WTC11 (cell line): Measurements from ENCODE around the gene OPTN. TPM values are rescaled to one million over a fixed set of nuclear protein-coding genes. Genes with fewer than 3 reads are reported as not detected.

ENCODE experiments used
- ATAC-seq: fragments of 200-7000 bp; cut with Tn5 transposase; 2 replicates; pipeline ENCODE4 v1.10.0; 2021; ENCODE audit warnings: mild to moderate bottlenecking, moderate library complexity
- CTCF ChIA-PET: fragments of 300-600 bp; sonication (Branson Sonifier 250); formaldehyde crosslinking; loops from one replicate; lab custom pipeline; 2021; ENCODE audit warnings: antibody characterized with exemption; lab: Charles Lee
- POLR2A ChIA-PET: fragments of 350-600 bp; sonication (Branson Sonifier 250); formaldehyde crosslinking; loops from one replicate; lab custom pipeline; 2021; ENCODE audit warnings: antibody characterized with exemption; lab: Charles Lee
- DNase-seq: peaks from one replicate; pipeline ENCODE4 v3.0.0; 2021; ENCODE audit warnings: low spot score
- H3K27ac Mint-ChIP-seq: 2 replicates; pipeline ENCODE4 v1.8.0; 2021; ENCODE audit warnings: mixed read lengths
- H3K27me3 Mint-ChIP-seq: 2 replicates; pipeline ENCODE4 v1.8.0; 2021; ENCODE audit warnings: low read depth, mild to moderate bottlenecking, moderate library complexity, mixed read lengths
- H3K36me3 Mint-ChIP-seq: 2 replicates; pipeline ENCODE4 v1.8.0; 2021; ENCODE audit warnings: mixed read lengths
- H3K4me1 Mint-ChIP-seq: 2 replicates; pipeline ENCODE4 v1.8.0; 2022; ENCODE audit warnings: mixed read lengths
- H3K4me3 Mint-ChIP-seq: 2 replicates; pipeline ENCODE4 v1.8.0; 2021; ENCODE audit warnings: mild to moderate bottlenecking, moderate library complexity, mixed read lengths
- H3K9me3 Mint-ChIP-seq: 2 replicates; pipeline ENCODE4 v1.8.0; 2021; ENCODE audit warnings: mixed read lengths
- CREM ChIP-seq: sonication (generic); formaldehyde crosslinking; IDR thresholded peaks from 2 replicates; pipeline ENCODE4 v1.8.1; 2022; ENCODE audit warnings: mild to moderate bottlenecking, missing genetic modification reagents, moderate library complexity
- E2F5 ChIP-seq: sonication (generic); formaldehyde crosslinking; IDR thresholded peaks from 2 replicates; pipeline ENCODE4 v1.8.1; 2022; ENCODE audit warnings: mild to moderate bottlenecking, moderate library complexity, missing genetic modification reagents
- ETV6 ChIP-seq: sonication (generic); formaldehyde crosslinking; IDR thresholded peaks from 2 replicates; pipeline ENCODE4 v1.8.1; 2022; ENCODE audit warnings: mild to moderate bottlenecking, missing genetic modification reagents
- FOXJ3 ChIP-seq: sonication (generic); formaldehyde crosslinking; IDR thresholded peaks from 2 replicates; pipeline ENCODE4 v1.9.0; 2021; ENCODE audit warnings: missing genetic modification reagents, mild to moderate bottlenecking, borderline replicate concordance
- NFYB ChIP-seq: sonication (generic); formaldehyde crosslinking; conservative IDR thresholded peaks from 2 replicates; pipeline ENCODE4 v1.8.0; 2022; ENCODE audit warnings: low read depth, missing genetic modification reagents
- NR1H2 ChIP-seq: sonication (generic); formaldehyde crosslinking; IDR thresholded peaks from 2 replicates; pipeline ENCODE4 v1.9.0; 2021; ENCODE audit warnings: mild to moderate bottlenecking, moderate library complexity, missing genetic modification reagents
- NR3C1 ChIP-seq: sonication (generic); formaldehyde crosslinking; conservative IDR thresholded peaks from 2 replicates; pipeline ENCODE4 v1.8.1; 2023; ENCODE audit warnings: low read depth, mild to moderate bottlenecking, missing genetic modification reagents
- PREB ChIP-seq: sonication (generic); formaldehyde crosslinking; IDR thresholded peaks from 2 replicates; pipeline ENCODE4 v1.8.1; 2022; ENCODE audit warnings: mild to moderate bottlenecking, missing genetic modification reagents, moderate library complexity, borderline replicate concordance
- SMAD3 ChIP-seq: sonication (generic); formaldehyde crosslinking; IDR thresholded peaks from 2 replicates; pipeline ENCODE4 v1.8.0; 2022; ENCODE audit warnings: missing genetic modification reagents, mild to moderate bottlenecking, borderline replicate concordance
- TP53 ChIP-seq: sonication (generic); formaldehyde crosslinking; IDR thresholded peaks from 2 replicates; pipeline ENCODE4 v1.8.1; 2023; ENCODE audit warnings: mild to moderate bottlenecking, missing genetic modification reagents
- ZBTB43 ChIP-seq: sonication (generic); formaldehyde crosslinking; IDR thresholded peaks from 2 replicates; pipeline ENCODE4 v1.8.1; 2023; ENCODE audit warnings: mild to moderate bottlenecking, missing genetic modification reagents
- ZMAT4 ChIP-seq: fragments of 250-450 bp; sonication (Bioruptor Pico); IDR thresholded peaks from 2 replicates; pipeline ENCODE4 v1.9.0; 2021; ENCODE audit warnings: mild to moderate bottlenecking
- ZNF121 ChIP-seq: sonication (generic); formaldehyde crosslinking; IDR thresholded peaks from 2 replicates; pipeline ENCODE4 v1.8.0; 2023; ENCODE audit warnings: missing genetic modification reagents
- ZNF138 ChIP-seq: sonication (generic); formaldehyde crosslinking; conservative IDR thresholded peaks from 2 replicates; pipeline ENCODE4 v1.8.1; 2022; ENCODE audit warnings: mild to moderate bottlenecking, moderate library complexity, missing genetic modification reagents
- ZNF232 ChIP-seq: sonication (generic); formaldehyde crosslinking; IDR thresholded peaks from 2 replicates; pipeline ENCODE4 v1.8.0; 2022; ENCODE audit warnings: mild to moderate bottlenecking, missing genetic modification reagents
- ZNF281 ChIP-seq: sonication (generic); formaldehyde crosslinking; IDR thresholded peaks from 2 replicates; pipeline ENCODE4 v1.8.0; 2023; ENCODE audit warnings: mild to moderate bottlenecking, missing genetic modification reagents
- ZNF425 ChIP-seq: fragments of 250-450 bp; sonication (Bioruptor Pico); conservative IDR thresholded peaks from 2 replicates; pipeline ENCODE4 v1.9.0; 2021; ENCODE audit warnings: mild to moderate bottlenecking
- ZNF671 ChIP-seq: fragments of 250-450 bp; sonication (Bioruptor Pico); IDR thresholded peaks from 2 replicates; pipeline ENCODE4 v1.8.0; 2021; ENCODE audit warnings: mild to moderate bottlenecking
- total RNA-seq: library from RNA; stranded (reverse); gene quantifications from 3 replicates; pipeline ENCODE4 v1.2.3, GENCODE V29; 2021

OPTN gene
- total RNA-seq, 1 experiment from 2014 or later: 44.3 TPM

- no peak for TF ChIP-seq ZNF425 (CRISPR knock-in tag)
- TF ChIP-seq TP53: no peak
- TF ChIP-seq, all 79 proteins: peak for 0
Observed at GRCh38 chr10:13105184-13105583, 5.2 kb downstream of the OPTN start (continued).

GRCh38 chr10:13106387-13107045, 6.6 kb downstream of the OPTN start:
- CTCF ChIA-PET: no interaction called here
- no peaks in the 10 kb centered on the region for H3K9me3 Mint-ChIP-seq
- POLR2A ChIA-PET: no interaction called here
- ATAC-seq (no peak), DNase-seq (no peak)
- H3K4me3 Mint-ChIP-seq: no peak overlapping the region
- H3K27ac Mint-ChIP-seq: no peak overlapping the region
- H3K36me3 Mint-ChIP-seq: peaks cover 11% of the 10 kb centered on the region
- no peaks in the 10 kb centered on the region for H3K4me1 Mint-ChIP-seq
- H3K27me3 Mint-ChIP-seq: no peaks in the 10 kb centered on the region
- no peak for TF ChIP-seq PREB
- no peak for TF ChIP-seq ZMAT4 (CRISPR knock-in tag)
- no peak for TF ChIP-seq ZBTB43 (CRISPR knock-in tag)

- Mint-ChIP-seq H3K9me3 (no peaks in the 10 kb centered on the region), H3K4me3 (no peak overlapping the region), H3K27me3 (no peaks in the 10 kb centered on the region), H3K27ac (no peak overlapping the region), H3K36me3 (peaks cover 32% of the 10 kb centered on the region), H3K4me1 (peaks cover 3% of the 10 kb centered on the region; the same call in 1 of the 2 replicates)
- TF ChIP-seq ETV6 (CRISPR knock-in tag) (no peak), FOXJ3 (CRISPR knock-in tag) (no peak), NFYB (CRISPR knock-in tag) (no peak), ZNF671 (no peak), ZNF281 (CRISPR knock-in tag) (no peak), ZNF138 (CRISPR knock-in tag) (no peak), ZNF232 (no peak), CREM (CRISPR knock-in tag) (no peak), ZNF121 (no peak), NR1H2 (CRISPR knock-in tag) (no peak), SMAD3 (CRISPR knock-in tag) (no peak), E2F5 (CRISPR knock-in tag) (no peak), NR3C1 (CRISPR knock-in tag) (no peak), PREB (no peak)
- ChIA-PET CTCF (no interaction called here), POLR2A (no interaction called here)
- ATAC-seq (no peak), DNase-seq (no peak)
Observed at GRCh38 chr10:13110908-13111307, 10.9 kb downstream of the OPTN start.
